CD14-positive monocyte (primary cell): Measurements from ENCODE around the gene SLC35G2. TPM values are rescaled to one million over a fixed set of nuclear protein-coding genes. Genes with fewer than 3 reads are reported as not detected.

Experiments used
- DNase-seq, 3 donors: peaks; one replicate each; pipeline ENCODE4 v3.0.0-alpha.2; 2011 to 2022
- H2AFZ ChIP-seq: 2 replicates; pipeline ENCODE4 v1.6.0; 2012; ENCODE audit warnings: mild to moderate bottlenecking, low read depth, low read length, inconsistent platforms; ENCODE audit not compliant: insufficient read depth, poor library complexity, severe bottlenecking
- H3K27ac ChIP-seq, 2 donors: 1 replicate in 1 of 2; 2 replicates in 1 of 2; pipeline ENCODE4 v1.5.1; 2012 to 2013; ENCODE audit warnings: low read length in 2 of 2, control low read depth in 1 of 2, inconsistent platforms in 1 of 2, low read depth in 1 of 2, mild to moderate bottlenecking in 1 of 2
- H3K27me3 ChIP-seq, 2 donors: one replicate each; pipeline versions ENCODE4 v1.6.0 to v1.6.1; 2011 to 2013; ENCODE audit warnings: low read length in 2 of 2; ENCODE audit not compliant: control insufficient read depth in 2 of 2, insufficient read depth in 2 of 2
- H3K36me3 ChIP-seq, 2 donors: replicated peaks in 1 of 2; 1 replicate in 1 of 2; 2 replicates in 1 of 2; pipeline versions ENCODE4 v1.5.1 to v1.6.1; 2012 to 2013; ENCODE audit warnings: low read length in 2 of 2, control low read depth in 1 of 2, inconsistent platforms in 1 of 2, mild to moderate bottlenecking in 1 of 2; ENCODE audit not compliant: insufficient read depth in 2 of 2, control insufficient read depth in 1 of 2
- H3K4me1 ChIP-seq, 2 donors: 1 replicate in 1 of 2; 2 replicates in 1 of 2; pipeline versions ENCODE4 v1.5.1 to v1.6.1; 2012 to 2013; ENCODE audit warnings: low read length in 2 of 2, control low read depth in 1 of 2, inconsistent platforms in 1 of 2, mild to moderate bottlenecking in 1 of 2, moderate library complexity in 1 of 2; ENCODE audit not compliant: insufficient read depth in 2 of 2, control insufficient read depth in 1 of 2
- H3K4me2 ChIP-seq: replicated peaks from 2 replicates; pipeline ENCODE3; 2012; ENCODE audit warnings: low read length, moderate library complexity, mild to moderate bottlenecking; ENCODE audit not compliant: poor library complexity, severe bottlenecking; ENCODE audit errors: extremely low read depth
- H3K4me3 ChIP-seq, 3 experiments: fragments of 200-600 bp in 1 of 3; sonication (generic) in 1 of 3; replicated peaks in 1 of 3; 1 replicate in 2 of 3; 2 replicates in 1 of 3; pipeline ENCODE4 v1.5.1; 2011 to 2013; ENCODE audit warnings: low read length in 3 of 3, mild to moderate bottlenecking in 3 of 3, control low read depth in 2 of 3, low read depth in 2 of 3, inconsistent platforms in 1 of 3, moderate library complexity in 1 of 3
- H3K79me2 ChIP-seq: 2 replicates; pipeline ENCODE4 v1.6.0; 2012; ENCODE audit warnings: mild to moderate bottlenecking, control low read depth, inconsistent platforms, low read length, moderate library complexity; ENCODE audit not compliant: insufficient read depth
- H3K9ac ChIP-seq: 2 replicates; pipeline ENCODE4 v1.6.0; 2017; ENCODE audit warnings: low read length, mild to moderate bottlenecking; ENCODE audit not compliant: insufficient read depth, poor library complexity, severe bottlenecking
- H3K9me3 ChIP-seq, 2 donors: replicated peaks in 1 of 2; 1 replicate in 1 of 2; 2 replicates in 1 of 2; pipeline versions ENCODE4 v1.5.1 to v1.6.1; 2012 to 2013; ENCODE audit warnings: low read length in 2 of 2, control low read depth in 1 of 2; ENCODE audit not compliant: control insufficient read depth in 1 of 2, insufficient read depth in 1 of 2
- H4K20me1 ChIP-seq: 2 replicates; pipeline ENCODE4 v1.6.0; 2012; ENCODE audit warnings: mild to moderate bottlenecking, low read length, control low read depth, moderate library complexity; ENCODE audit not compliant: insufficient read depth
- H3K27ac Mint-ChIP-seq, 7 donors: one replicate each; pipeline ENCODE4 v1.8.0; 2020; ENCODE audit warnings: mild to moderate bottlenecking in 7 of 7, mixed read lengths in 7 of 7, moderate library complexity in 6 of 7, inconsistent platforms in 2 of 7
- H3K27me3 Mint-ChIP-seq, 3 donors: one replicate each; pipeline ENCODE4 v1.8.0; 2021 to 2022; ENCODE audit warnings: low read depth in 3 of 3, mild to moderate bottlenecking in 3 of 3, mixed read lengths in 3 of 3, moderate library complexity in 3 of 3, inconsistent platforms in 1 of 3
- H3K36me3 Mint-ChIP-seq, 2 donors: one replicate each; pipeline ENCODE4 v1.8.0; 2020; ENCODE audit warnings: mixed read lengths in 2 of 2, inconsistent platforms in 1 of 2, mild to moderate bottlenecking in 1 of 2
- H3K4me1 Mint-ChIP-seq: one replicate; pipeline ENCODE4 v1.8.0; 2020; ENCODE audit warnings: mild to moderate bottlenecking, mixed read lengths
- H3K4me3 Mint-ChIP-seq, 2 donors: one replicate each; pipeline ENCODE4 v1.8.0; 2020; ENCODE audit warnings: mild to moderate bottlenecking in 2 of 2, mixed read lengths in 2 of 2, moderate library complexity in 1 of 2
- H3K9me3 Mint-ChIP-seq, 7 donors: one replicate each; pipeline ENCODE4 v1.8.0; 2020 to 2022; ENCODE audit warnings: mixed read lengths in 7 of 7, mild to moderate bottlenecking in 6 of 7, moderate library complexity in 6 of 7, inconsistent platforms in 2 of 7
- WGBS: methylation state at CpG from one replicate; pipeline ENCODE4 v1.1.5; 2013; ENCODE audit warnings: missing lambda C conversion rate; ENCODE audit not compliant: insufficient coverage; 5-methylcytosine and 5-hydroxymethylcytosine counted together
- intact Hi-C, 2 donors: fragments of 100-400 bp; cut with micrococcal nuclease; formaldehyde crosslinking; loops; one replicate each; pipeline versions ENCODE4 v1.15.0 to v1.15.1; 2023
- polyA plus RNA-seq, 3 donors: library from polyadenylated mRNA; depleted of rRNA in 1 of 3; unstranded in 2 of 3; stranded (reverse) in 1 of 3; fragments of 300-500 nt in 2 of 3; fragments of >200 nt in 1 of 3; fragmentation: Illumina TruSeq in 2 of 3; gene quantifications; 1 replicate in 2 of 3; 2 replicates in 1 of 3; pipeline ENCODE4 v1.2.3, GENCODE V29; 2012 to 2021
- TF ChIP-seq, protein P1 (sequence below): fragments of 200-600 bp; IDR thresholded peaks from one replicate; pipeline ENCODE4 v1.8.0; 2022; ENCODE audit warnings: antibody characterized with exemption, mild to moderate bottlenecking

The SLC35G2 gene
- polyA plus RNA-seq, 3 donors = not detected

DNA sequence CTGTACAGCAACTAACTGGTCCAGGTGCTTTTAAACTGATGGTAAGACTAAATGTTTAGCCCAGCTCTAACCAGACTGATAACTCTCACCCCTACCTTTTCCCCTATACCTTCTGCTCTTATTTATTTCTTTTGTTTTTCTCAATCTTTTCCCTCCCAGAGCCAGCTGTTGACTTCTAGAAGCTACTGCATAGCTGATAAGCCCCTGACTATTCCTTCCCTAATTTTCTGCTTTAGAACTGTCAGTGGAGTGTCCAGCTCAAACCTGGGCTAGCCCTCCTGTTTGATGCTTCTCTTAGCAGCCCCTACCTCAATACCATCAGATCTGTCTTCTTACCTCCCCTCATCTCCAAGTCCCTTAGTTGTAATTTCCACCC, 20.6 kb downstream of the SLC35G2 start:
- H3K4me1 ChIP-seq = peaks cover 14 to 29% of the 10 kb centered on the region in 2 donors
- H3K36me3 Mint-ChIP-seq = peaks cover 9 to 15% of the 10 kb centered on the region in 2 donors
- no peaks in the 10 kb centered on the region for H3K9me3 ChIP-seq
- H4K20me1 ChIP-seq = no peaks in the 10 kb centered on the region
- H3K27ac ChIP-seq = no peak overlapping the region
- no peak overlapping the region for H2AFZ ChIP-seq
- H3K4me3 Mint-ChIP-seq = no peak overlapping the region
- no peaks in the 10 kb centered on the region for H3K79me2 ChIP-seq
- H3K27ac Mint-ChIP-seq = peak overlapping the region in 2 of 7 donors; percentile 10 to 59
- H3K4me3 ChIP-seq = no peak overlapping the region
- H3K4me1 Mint-ChIP-seq = peaks cover 40% of the 10 kb centered on the region
- H3K9ac ChIP-seq = no peak overlapping the region
- peaks cover 0 to 3% of the 10 kb centered on the region in 2 donors for H3K36me3 ChIP-seq
- intact Hi-C loops = no loop called here
- H3K9me3 Mint-ChIP-seq = peaks cover 0 to 3% (median 0%) of the 10 kb centered on the region in 7 donors
- DNase-seq = no peak
- peaks cover 0 to 4% (median 2%) of the 10 kb centered on the region in 3 donors for H3K27me3 Mint-ChIP-seq
- no peak overlapping the region for H3K4me2 ChIP-seq
- TF ChIP-seq, protein P1, sequence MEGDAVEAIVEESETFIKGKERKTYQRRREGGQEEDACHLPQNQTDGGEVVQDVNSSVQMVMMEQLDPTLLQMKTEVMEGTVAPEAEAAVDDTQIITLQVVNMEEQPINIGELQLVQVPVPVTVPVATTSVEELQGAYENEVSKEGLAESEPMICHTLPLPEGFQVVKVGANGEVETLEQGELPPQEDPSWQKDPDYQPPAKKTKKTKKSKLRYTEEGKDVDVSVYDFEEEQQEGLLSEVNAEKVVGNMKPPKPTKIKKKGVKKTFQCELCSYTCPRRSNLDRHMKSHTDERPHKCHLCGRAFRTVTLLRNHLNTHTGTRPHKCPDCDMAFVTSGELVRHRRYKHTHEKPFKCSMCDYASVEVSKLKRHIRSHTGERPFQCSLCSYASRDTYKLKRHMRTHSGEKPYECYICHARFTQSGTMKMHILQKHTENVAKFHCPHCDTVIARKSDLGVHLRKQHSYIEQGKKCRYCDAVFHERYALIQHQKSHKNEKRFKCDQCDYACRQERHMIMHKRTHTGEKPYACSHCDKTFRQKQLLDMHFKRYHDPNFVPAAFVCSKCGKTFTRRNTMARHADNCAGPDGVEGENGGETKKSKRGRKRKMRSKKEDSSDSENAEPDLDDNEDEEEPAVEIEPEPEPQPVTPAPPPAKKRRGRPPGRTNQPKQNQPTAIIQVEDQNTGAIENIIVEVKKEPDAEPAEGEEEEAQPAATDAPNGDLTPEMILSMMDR = no peak
- no peaks in the 10 kb centered on the region for H3K27me3 ChIP-seq

DNA sequence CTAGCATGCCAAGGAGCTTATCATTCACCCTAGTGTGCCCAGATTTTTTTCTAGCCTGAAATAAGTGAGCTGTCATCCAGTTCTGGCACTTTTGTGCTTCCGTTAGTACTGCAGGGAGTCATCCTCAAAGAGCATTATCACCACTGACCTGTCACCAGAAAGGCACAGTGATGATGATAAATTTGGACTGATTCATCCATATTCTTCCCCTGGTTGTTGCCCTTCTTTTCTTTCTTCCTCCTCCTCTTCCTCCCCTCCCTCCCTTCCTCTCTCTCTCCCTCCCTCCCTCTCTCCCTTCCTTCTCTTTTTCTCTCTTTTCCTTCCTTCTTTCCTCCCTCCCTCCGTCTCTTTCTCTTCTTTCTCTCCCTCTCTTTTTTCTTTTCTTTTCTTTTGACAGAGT, 21.3 kb downstream of the SLC35G2 start:
- H3K4me1 ChIP-seq = peaks cover 14 to 23% of the 10 kb centered on the region in 2 donors
- peaks cover 0 to 3% (median 0%) of the 10 kb centered on the region in 7 donors for H3K9me3 Mint-ChIP-seq
- no peaks in the 10 kb centered on the region for H3K79me2 ChIP-seq
- H3K9me3 ChIP-seq = no peaks in the 10 kb centered on the region
- H3K4me3 Mint-ChIP-seq = no peak overlapping the region
- H3K27ac ChIP-seq = no peak overlapping the region
- H3K4me3 ChIP-seq = no peak overlapping the region
- no peak overlapping the region for H2AFZ ChIP-seq
- peaks cover 0 to 3% (median 2%) of the 10 kb centered on the region in 3 donors for H3K27me3 Mint-ChIP-seq
- no peak overlapping the region for H3K4me2 ChIP-seq
- H3K27ac Mint-ChIP-seq = peak overlapping the region in 2 of 7 donors; percentile 37 to 41
- peaks cover 11 to 18% of the 10 kb centered on the region in 2 donors for H3K36me3 Mint-ChIP-seq
- H3K27me3 ChIP-seq = no peaks in the 10 kb centered on the region
- H3K9ac ChIP-seq = no peak overlapping the region
- no peaks in the 10 kb centered on the region for H4K20me1 ChIP-seq
- 0% methylated on average over 1 of the region's 2 CpGs for WGBS
- intact Hi-C loops = no loop called here
- peaks cover 37% of the 10 kb centered on the region for H3K4me1 Mint-ChIP-seq
- H3K36me3 ChIP-seq = peaks cover 0 to 3% of the 10 kb centered on the region in 2 donors
- no peak for DNase-seq
- TF ChIP-seq, protein P1 = no peak
